SK-N-SH treated with all-trans-retinoic acid at 6 μM for 48 hours (cell line): ENCODE measurements around the gene MPZL2.

ENCODE experiments used
- ARNTL ChIP-seq: fragments of 450-650 bp; formaldehyde crosslinking; IDR thresholded peaks from 2 replicates; pipeline ENCODE4 v1.5.0; 2020; ENCODE audit warnings: low read depth, mild to moderate bottlenecking, moderate library complexity, borderline replicate concordance
- CREB5 ChIP-seq: fragments of 250-450 bp; sonication (Bioruptor Pico); IDR thresholded peaks from 2 replicates; pipeline ENCODE4 v1.5.1; 2020; ENCODE audit warnings: low read depth, mild to moderate bottlenecking, moderate library complexity
- GLIS3 ChIP-seq: fragments of 250-450 bp; sonication (Bioruptor Pico); IDR thresholded peaks from 2 replicates; pipeline ENCODE4 v1.5.0; 2020; ENCODE audit warnings: mild to moderate bottlenecking, moderate library complexity
- SNAI2 ChIP-seq: fragments of 250-450 bp; sonication (Bioruptor Pico); IDR thresholded peaks from 2 replicates; pipeline ENCODE4 v1.5.0; 2020; ENCODE audit warnings: mild to moderate bottlenecking, moderate library complexity
- TCF4 ChIP-seq: fragments of 250-450 bp; sonication (Bioruptor Pico); IDR thresholded peaks from 2 replicates; pipeline ENCODE4 v1.8.0; 2021; ENCODE audit warnings: mild to moderate bottlenecking, moderate library complexity, borderline replicate concordance
- ZC3H10 ChIP-seq: fragments of 250-450 bp; sonication (Bioruptor Pico); IDR thresholded peaks from 2 replicates; pipeline ENCODE4 v1.5.1; 2021; ENCODE audit warnings: mild to moderate bottlenecking, moderate library complexity
- ZNF8 ChIP-seq: fragments of 450-650 bp; formaldehyde crosslinking; IDR thresholded peaks from 2 replicates; pipeline ENCODE4 v1.5.0; 2020; ENCODE audit warnings: mild to moderate bottlenecking, moderate library complexity
- TF ChIP-seq, protein P1 (sequence below): fragments of 250-450 bp; sonication (Bioruptor Pico); IDR thresholded peaks from 2 replicates; pipeline ENCODE4 v1.8.0; 2020; ENCODE audit warnings: mild to moderate bottlenecking, moderate library complexity, borderline replicate concordance
- TF ChIP-seq, protein P2 (sequence below): fragments of 250-450 bp; sonication (Bioruptor Pico); IDR thresholded peaks from 2 replicates; pipeline ENCODE4 v1.8.0; 2021; ENCODE audit warnings: low read depth, mild to moderate bottlenecking, moderate library complexity, borderline replicate concordance

- TF ChIP-seq, protein P1, sequence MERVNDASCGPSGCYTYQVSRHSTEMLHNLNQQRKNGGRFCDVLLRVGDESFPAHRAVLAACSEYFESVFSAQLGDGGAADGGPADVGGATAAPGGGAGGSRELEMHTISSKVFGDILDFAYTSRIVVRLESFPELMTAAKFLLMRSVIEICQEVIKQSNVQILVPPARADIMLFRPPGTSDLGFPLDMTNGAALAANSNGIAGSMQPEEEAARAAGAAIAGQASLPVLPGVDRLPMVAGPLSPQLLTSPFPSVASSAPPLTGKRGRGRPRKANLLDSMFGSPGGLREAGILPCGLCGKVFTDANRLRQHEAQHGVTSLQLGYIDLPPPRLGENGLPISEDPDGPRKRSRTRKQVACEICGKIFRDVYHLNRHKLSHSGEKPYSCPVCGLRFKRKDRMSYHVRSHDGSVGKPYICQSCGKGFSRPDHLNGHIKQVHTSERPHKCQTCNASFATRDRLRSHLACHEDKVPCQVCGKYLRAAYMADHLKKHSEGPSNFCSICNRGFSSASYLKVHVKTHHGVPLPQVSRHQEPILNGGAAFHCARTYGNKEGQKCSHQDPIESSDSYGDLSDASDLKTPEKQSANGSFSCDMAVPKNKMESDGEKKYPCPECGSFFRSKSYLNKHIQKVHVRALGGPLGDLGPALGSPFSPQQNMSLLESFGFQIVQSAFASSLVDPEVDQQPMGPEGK (CRISPR knock-in tag) = no peak
- TF ChIP-seq ZNF8 (no peak), GLIS3 (CRISPR knock-in tag) (no peak), TCF4 (no peak), CREB5 (CRISPR knock-in tag) (no peak), ARNTL (CRISPR knock-in tag) (no peak), SNAI2 (CRISPR knock-in tag) (no peak), ZC3H10 (no peak)
- TF ChIP-seq, protein P2, sequence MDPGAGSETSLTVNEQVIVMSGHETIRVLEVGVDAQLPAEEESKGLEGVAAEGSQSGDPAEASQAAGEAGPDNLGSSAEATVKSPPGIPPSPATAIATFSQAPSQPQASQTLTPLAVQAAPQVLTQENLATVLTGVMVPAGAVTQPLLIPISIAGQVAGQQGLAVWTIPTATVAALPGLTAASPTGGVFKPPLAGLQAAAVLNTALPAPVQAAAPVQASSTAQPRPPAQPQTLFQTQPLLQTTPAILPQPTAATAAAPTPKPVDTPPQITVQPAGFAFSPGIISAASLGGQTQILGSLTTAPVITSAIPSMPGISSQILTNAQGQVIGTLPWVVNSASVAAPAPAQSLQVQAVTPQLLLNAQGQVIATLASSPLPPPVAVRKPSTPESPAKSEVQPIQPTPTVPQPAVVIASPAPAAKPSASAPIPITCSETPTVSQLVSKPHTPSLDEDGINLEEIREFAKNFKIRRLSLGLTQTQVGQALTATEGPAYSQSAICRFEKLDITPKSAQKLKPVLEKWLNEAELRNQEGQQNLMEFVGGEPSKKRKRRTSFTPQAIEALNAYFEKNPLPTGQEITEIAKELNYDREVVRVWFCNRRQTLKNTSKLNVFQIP (CRISPR knock-in tag) = no peak
Measured at GRCh38 chr11:118233850-118234249, 30.2 kb downstream of the MPZL2 start.
